Measurements from ENCODE around the gene RPL23.
A peak's percentile ranks its signal among the peaks of the same experiment; 100 is the strongest.

DNA sequence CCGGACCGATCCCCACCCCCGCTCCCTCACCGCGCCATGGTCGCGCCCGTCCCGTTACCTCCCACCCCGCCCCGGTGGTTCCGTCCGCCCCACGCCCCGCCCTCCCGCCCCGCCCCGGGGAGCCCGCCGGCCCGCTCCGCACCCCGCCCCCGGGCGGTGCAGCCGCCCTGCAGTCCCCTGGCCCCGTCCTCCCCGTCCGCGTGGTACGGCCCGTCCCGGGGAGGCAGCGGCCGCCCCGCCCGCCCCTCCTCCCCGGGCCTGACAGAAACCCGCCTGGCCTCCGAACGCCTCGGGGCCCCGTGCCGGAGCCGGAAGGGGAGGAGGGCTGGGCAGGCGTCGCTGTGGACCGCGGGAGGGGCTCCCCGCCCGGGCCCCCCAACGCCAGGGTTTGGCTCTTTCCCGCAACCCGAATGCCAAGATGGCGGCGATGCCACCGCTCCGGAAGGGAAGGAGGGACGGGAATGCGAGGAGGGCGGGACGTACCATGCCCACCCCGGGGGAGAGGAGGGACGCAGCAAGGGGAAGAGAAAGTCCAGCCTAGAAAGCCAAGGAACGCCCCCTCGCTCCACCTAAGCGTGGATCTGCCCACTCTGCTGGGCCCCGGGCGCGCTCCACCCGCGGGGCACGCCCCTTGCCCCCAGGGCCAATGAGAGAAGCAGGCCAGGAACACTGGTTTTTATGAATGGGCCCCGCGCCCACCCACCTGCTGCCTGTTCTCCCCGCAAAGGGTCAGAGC, 53.9 kb downstream of the RPL23 start, which contains the start of gene PIP4K2B:
- peak in 1 of 2 donors; percentile 57 for TF ChIP-seq POLR2A (IDR thresholded peaks at IDR 0.05)
- TF ChIP-seq, protein P1, sequence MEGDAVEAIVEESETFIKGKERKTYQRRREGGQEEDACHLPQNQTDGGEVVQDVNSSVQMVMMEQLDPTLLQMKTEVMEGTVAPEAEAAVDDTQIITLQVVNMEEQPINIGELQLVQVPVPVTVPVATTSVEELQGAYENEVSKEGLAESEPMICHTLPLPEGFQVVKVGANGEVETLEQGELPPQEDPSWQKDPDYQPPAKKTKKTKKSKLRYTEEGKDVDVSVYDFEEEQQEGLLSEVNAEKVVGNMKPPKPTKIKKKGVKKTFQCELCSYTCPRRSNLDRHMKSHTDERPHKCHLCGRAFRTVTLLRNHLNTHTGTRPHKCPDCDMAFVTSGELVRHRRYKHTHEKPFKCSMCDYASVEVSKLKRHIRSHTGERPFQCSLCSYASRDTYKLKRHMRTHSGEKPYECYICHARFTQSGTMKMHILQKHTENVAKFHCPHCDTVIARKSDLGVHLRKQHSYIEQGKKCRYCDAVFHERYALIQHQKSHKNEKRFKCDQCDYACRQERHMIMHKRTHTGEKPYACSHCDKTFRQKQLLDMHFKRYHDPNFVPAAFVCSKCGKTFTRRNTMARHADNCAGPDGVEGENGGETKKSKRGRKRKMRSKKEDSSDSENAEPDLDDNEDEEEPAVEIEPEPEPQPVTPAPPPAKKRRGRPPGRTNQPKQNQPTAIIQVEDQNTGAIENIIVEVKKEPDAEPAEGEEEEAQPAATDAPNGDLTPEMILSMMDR (IDR thresholded peaks at IDR 0.05) = no peak
